Neutrophil (primary cell): Measurements from ENCODE around the gene INPP5K.

Experiments
- H3K27ac ChIP-seq: fragments of 200-600 bp; sonication (generic); 2 replicates; pipeline ENCODE4 v1.5.1; 2016; ENCODE audit warnings: mild to moderate bottlenecking, moderate library complexity
- H3K27me3 ChIP-seq: fragments of 200-600 bp; sonication (generic); 2 replicates; pipeline ENCODE4 v1.6.0; 2016; ENCODE audit warnings: mild to moderate bottlenecking
- H3K36me3 ChIP-seq: fragments of 200-600 bp; sonication (generic); 2 replicates; pipeline ENCODE4 v1.5.1; 2017
- H3K4me1 ChIP-seq, 2 experiments: fragments of 200-600 bp in 1 of 2; sonication (generic) in 1 of 2; 1 replicate in 1 of 2; 2 replicates in 1 of 2; pipeline versions ENCODE4 v1.5.1 to v1.6.1; 2013 to 2016; ENCODE audit warnings: low read depth in 1 of 2, low read length in 1 of 2, mild to moderate bottlenecking in 1 of 2, moderate library complexity in 1 of 2; ENCODE audit not compliant: control insufficient read depth in 1 of 2, insufficient read depth in 1 of 2
- H3K4me3 ChIP-seq, 2 experiments: fragments of 200-600 bp in 1 of 2; sonication (generic) in 1 of 2; 1 replicate in 1 of 2; 2 replicates in 1 of 2; pipeline ENCODE4 v1.5.1; 2013 to 2016; ENCODE audit warnings: low read depth in 1 of 2, low read length in 1 of 2, mild to moderate bottlenecking in 1 of 2, moderate library complexity in 1 of 2
- H3K9me3 ChIP-seq: fragments of 200-600 bp; sonication (generic); 2 replicates; pipeline ENCODE4 v1.5.1; 2016
- TF ChIP-seq, protein P1 (sequence below): fragments of 200-600 bp; sonication (generic); IDR thresholded peaks from 2 replicates; pipeline ENCODE4 v1.5.1; 2016; ENCODE audit warnings: antibody characterized with exemption

Gene INPP5K

DNA sequence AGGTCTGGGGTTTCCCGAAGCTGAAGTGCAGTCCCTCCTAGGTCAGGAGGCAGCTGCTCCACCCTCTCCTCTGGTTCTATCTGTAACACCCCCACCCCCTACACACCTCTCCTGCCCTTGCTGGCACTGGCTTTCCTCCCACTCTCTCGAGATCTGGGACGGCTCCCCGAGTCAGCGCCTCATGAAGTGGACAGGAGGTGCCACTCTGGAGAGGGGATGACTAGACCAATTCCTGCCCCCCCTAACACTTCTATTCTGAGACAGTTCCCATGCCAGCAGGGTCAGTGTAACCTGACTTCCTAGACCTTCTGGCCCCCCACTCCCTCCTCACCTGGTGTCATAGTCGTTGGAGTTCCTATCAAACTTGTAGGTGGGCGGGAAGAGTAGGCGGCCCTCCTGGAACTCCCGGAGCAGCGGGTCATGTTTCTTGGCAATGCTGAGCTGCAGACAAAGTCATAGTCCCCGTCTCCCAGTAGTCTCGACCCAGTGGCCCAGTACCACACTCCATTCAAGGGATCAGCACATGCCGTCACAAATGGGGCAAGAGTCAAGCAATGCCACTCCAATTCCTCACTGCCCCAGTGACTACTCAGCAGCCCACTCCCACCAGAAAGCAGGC lies 9.7 kb downstream of the INPP5K start:
- Histone ChIP-seq H3K27ac (no peak overlapping the region), H3K4me1 (no peaks in the 10 kb centered on the region), H3K27me3 (no peaks in the 10 kb centered on the region), H3K9me3 (no peaks in the 10 kb centered on the region), H3K4me3 (no peak overlapping the region), H3K36me3 (peaks cover 96% of the 10 kb centered on the region)
- TF ChIP-seq, protein P1, sequence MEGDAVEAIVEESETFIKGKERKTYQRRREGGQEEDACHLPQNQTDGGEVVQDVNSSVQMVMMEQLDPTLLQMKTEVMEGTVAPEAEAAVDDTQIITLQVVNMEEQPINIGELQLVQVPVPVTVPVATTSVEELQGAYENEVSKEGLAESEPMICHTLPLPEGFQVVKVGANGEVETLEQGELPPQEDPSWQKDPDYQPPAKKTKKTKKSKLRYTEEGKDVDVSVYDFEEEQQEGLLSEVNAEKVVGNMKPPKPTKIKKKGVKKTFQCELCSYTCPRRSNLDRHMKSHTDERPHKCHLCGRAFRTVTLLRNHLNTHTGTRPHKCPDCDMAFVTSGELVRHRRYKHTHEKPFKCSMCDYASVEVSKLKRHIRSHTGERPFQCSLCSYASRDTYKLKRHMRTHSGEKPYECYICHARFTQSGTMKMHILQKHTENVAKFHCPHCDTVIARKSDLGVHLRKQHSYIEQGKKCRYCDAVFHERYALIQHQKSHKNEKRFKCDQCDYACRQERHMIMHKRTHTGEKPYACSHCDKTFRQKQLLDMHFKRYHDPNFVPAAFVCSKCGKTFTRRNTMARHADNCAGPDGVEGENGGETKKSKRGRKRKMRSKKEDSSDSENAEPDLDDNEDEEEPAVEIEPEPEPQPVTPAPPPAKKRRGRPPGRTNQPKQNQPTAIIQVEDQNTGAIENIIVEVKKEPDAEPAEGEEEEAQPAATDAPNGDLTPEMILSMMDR, result no peak

DNA sequence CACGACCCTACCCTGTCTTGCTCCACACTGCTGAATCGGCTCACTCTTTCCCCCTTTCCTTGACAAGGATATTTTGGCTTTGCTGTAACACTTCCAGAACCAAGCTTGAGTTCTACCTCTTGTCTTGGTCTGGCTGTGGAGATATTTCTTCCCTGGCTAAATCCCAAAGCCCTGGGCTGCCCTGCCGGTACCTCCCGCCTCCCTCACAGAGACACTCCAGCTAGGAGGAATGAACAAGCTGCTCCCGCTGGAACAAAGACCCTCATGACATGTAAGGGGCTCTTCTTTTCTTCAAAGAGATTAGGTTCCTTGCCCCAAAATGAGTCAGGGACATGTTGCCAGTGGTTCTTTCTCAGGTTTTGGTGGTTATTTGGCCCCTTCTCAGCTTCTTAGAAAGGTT lies 10.8 kb downstream of the INPP5K start:
- Histone ChIP-seq H3K27me3 (no peaks in the 10 kb centered on the region), H3K4me3 (no peak overlapping the region), H3K27ac (no peak overlapping the region), H3K36me3 (peaks cover 94% of the 10 kb centered on the region), H3K9me3 (no peaks in the 10 kb centered on the region), H3K4me1 (no peaks in the 10 kb centered on the region)
- TF ChIP-seq, protein P1, result no peak

DNA sequence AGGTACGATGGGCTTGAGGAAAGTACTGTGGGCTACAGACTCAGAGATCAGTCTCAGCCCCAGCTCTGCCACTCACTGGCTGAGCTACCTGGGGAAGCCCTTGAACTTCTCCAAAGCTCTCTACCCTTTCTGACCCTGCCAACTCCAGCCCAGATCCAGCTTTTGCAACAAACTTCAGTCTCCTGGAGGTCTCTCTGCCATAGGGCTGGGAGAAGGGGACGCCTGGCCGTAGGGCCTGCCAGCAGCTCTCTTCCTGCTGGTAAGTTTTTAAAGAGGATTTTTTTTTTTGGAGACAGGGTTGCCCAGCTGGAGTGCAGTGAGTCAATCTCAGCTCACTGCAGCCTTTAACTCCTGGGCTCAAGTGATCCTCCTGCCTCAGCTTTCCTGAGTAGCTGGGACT lies 11.5 kb downstream of the INPP5K start:
- H3K27me3 ChIP-seq, result no peaks in the 10 kb centered on the region
- peaks cover 94% of the 10 kb centered on the region for H3K36me3 ChIP-seq
- H3K4me1 ChIP-seq, result no peaks in the 10 kb centered on the region
- no peak overlapping the region for H3K4me3 ChIP-seq
- TF ChIP-seq, protein P1, result no peak
- no peak overlapping the region for H3K27ac ChIP-seq
- no peaks in the 10 kb centered on the region for H3K9me3 ChIP-seq

DNA sequence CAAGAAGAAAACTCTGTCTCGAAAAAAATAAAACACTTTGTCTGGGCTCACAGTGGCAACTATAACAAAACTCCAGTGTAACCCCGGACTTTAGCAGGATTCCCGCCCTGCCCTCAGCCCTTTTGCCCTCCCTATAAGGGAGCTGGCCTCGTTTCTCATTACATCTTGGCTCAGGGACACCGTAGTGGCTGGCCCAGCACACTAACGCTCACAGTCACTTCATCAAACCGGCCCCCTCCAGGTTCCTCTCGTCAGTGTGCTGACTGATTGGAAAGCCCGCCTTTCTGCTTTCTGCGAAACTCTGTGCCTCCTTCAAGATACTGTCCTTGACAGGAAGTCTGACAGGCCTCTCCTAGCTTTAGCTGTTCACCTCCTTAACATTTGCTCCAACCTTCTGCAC lies 12.7 kb downstream of the INPP5K start:
- Histone ChIP-seq H3K4me3 (no peak overlapping the region), H3K4me1 (no peaks in the 10 kb centered on the region), H3K27me3 (no peaks in the 10 kb centered on the region), H3K27ac (no peak overlapping the region), H3K9me3 (no peaks in the 10 kb centered on the region), H3K36me3 (peaks cover 94% of the 10 kb centered on the region)
- TF ChIP-seq, protein P1, result no peak

DNA sequence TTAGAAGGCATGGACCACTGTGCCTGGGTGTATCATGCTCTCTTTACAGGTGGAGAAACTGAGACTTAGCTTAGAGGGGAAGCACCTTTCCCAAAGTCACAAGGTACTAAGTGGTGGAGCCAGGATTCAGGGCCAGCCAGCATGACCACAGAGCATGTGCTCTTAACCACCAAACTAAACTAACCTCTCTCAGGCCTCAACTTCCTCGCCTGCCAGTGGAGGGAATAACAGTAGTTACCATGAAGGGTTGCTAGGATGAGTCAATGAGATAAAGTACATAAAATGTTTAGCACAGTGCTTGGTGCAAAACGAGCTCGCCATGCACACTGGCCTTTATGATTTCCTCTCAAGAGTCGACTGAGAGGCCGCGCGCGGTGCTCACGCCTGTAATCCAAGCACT lies 17.5 kb downstream of the INPP5K start:
- H3K9me3 ChIP-seq, result no peaks in the 10 kb centered on the region
- no peaks in the 10 kb centered on the region for H3K4me1 ChIP-seq
- no peak overlapping the region for H3K27ac ChIP-seq
- H3K4me3 ChIP-seq, result no peak overlapping the region
- H3K36me3 ChIP-seq, result peaks cover 94% of the 10 kb centered on the region
- TF ChIP-seq, protein P1, result no peak
- H3K27me3 ChIP-seq, result peaks cover 5% of the 10 kb centered on the region

DNA sequence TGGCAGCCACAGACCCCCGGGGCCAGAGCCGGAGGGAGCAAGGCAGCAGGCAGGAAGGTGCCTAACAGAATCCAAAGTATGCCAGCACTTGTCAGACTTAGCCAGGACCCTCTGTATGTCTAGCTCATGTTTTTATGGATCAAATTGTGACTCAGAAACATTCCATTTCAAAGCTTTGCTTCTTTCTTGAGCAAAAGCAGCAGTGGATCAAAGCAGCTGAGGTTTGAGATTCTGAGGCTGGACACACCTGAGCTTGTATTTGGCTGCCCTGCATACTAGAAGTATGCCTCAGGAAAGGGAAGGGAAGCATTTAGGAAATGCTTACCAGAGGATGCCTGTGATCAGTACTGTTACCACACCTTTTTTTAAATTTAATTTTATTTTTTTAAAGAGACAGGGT lies 18.2 kb downstream of the INPP5K start:
- TF ChIP-seq, protein P1, result no peak
- H3K9me3 ChIP-seq, result no peaks in the 10 kb centered on the region
- peaks cover 4 to 5% of the 10 kb centered on the region in 2 experiments for H3K4me1 ChIP-seq
- peaks cover 12% of the 10 kb centered on the region for H3K27me3 ChIP-seq
- H3K27ac ChIP-seq, result no peak overlapping the region
- no peak overlapping the region for H3K4me3 ChIP-seq
- peaks cover 91% of the 10 kb centered on the region for H3K36me3 ChIP-seq
